ENCODE measurements around the gene MEX3B. TPM values are rescaled to one million over a fixed set of nuclear protein-coding genes. Genes with fewer than 3 reads are reported as not detected.

Gene MEX3B
- total RNA-seq, 1 donor from 2014 or later = 9.0 TPM

GRCh38 chr15:81992523-81992922 lies 53.3 kb downstream of the MEX3B start:
- H3K27ac ChIP-seq = no peak overlapping the region
- DNase-seq (ENCODE audit: low spot score in 2 of 2) = no peak
- H3K4me1 ChIP-seq = no peaks in the 10 kb centered on the region
- no peaks in the 10 kb centered on the region for H3K36me3 ChIP-seq
- H3K4me3 ChIP-seq = no peak overlapping the region
- intact Hi-C loops (cut with DNase I) = no loop called here
- H3K9me3 ChIP-seq = peaks cover 0 to 18% of the 10 kb centered on the region in 2 donors
- H3K27me3 ChIP-seq = no peaks in the 10 kb centered on the region
- TF ChIP-seq, protein P1, sequence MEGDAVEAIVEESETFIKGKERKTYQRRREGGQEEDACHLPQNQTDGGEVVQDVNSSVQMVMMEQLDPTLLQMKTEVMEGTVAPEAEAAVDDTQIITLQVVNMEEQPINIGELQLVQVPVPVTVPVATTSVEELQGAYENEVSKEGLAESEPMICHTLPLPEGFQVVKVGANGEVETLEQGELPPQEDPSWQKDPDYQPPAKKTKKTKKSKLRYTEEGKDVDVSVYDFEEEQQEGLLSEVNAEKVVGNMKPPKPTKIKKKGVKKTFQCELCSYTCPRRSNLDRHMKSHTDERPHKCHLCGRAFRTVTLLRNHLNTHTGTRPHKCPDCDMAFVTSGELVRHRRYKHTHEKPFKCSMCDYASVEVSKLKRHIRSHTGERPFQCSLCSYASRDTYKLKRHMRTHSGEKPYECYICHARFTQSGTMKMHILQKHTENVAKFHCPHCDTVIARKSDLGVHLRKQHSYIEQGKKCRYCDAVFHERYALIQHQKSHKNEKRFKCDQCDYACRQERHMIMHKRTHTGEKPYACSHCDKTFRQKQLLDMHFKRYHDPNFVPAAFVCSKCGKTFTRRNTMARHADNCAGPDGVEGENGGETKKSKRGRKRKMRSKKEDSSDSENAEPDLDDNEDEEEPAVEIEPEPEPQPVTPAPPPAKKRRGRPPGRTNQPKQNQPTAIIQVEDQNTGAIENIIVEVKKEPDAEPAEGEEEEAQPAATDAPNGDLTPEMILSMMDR (IDR thresholded peaks at IDR 0.05) = no peak

Other genes starting within 250 kb of the MEX3B start
- 17.3 TPM for gene EFL1, start 216.7 kb upstream of the MEX3B start, total RNA-seq
- gene SAXO2, start 216.8 kb upstream of the MEX3B start, total RNA-seq = not detected